PFSK-1 (cell line): ENCODE results near the gene ANKRD52.

ENCODE experiments used
- POLR2AphosphoS5 ChIP-seq: IDR thresholded peaks from 2 replicates; pipeline ENCODE4 v1.6.1; 2012; ENCODE audit warnings: low read depth, mild to moderate bottlenecking, control low read depth, low read length, moderate library complexity
- REST ChIP-seq, 2 experiments: IDR thresholded peaks; 2 replicates each; pipeline versions ENCODE4 v1.6.1 to v1.8.0; 2011 to 2012; ENCODE audit warnings: low read depth in 2 of 2, low read length in 2 of 2, control low read depth in 1 of 2, inconsistent platforms in 1 of 2, mild to moderate bottlenecking in 1 of 2, moderate library complexity in 1 of 2; ENCODE audit not compliant: insufficient read depth in 1 of 2
- TAF1 ChIP-seq: IDR thresholded peaks from 2 replicates; pipeline ENCODE4 v1.6.1; 2012; ENCODE audit warnings: low read length, control low read depth, borderline replicate concordance; ENCODE audit not compliant: insufficient read depth

GRCh38 chr12:56220611-56221231 is 37.5 kb downstream of the ANKRD52 start:
- no peak for TF ChIP-seq POLR2AphosphoS5
- TF ChIP-seq TAF1: no peak
- no peak for TF ChIP-seq REST (IDR thresholded peaks at IDR 0.05; ENCODE audit: insufficient read depth in 1 of 2, low read depth in 2 of 2, low read length in 2 of 2)
